ENCODE data around the gene SLC17A2.

DNA sequence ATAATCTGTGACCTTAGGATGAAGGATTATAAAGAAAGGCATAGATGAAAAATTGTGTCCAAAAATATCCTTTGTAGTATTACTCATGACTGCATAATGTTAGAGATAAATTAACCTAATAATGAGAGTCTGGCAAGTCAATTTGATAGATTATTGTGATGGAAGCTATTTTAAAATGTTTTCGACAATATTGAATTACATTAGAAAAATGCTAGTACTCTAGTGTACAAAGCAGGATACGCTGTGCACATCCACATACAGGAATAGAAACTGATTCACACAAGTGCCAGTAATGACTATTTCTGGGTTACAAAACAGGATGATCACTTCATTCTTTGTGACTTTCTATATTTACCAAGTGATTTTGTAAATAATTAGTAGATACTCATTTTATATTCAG is 3.3 kb downstream of the SLC17A2 start:
- TF ChIP-seq, protein P1, sequence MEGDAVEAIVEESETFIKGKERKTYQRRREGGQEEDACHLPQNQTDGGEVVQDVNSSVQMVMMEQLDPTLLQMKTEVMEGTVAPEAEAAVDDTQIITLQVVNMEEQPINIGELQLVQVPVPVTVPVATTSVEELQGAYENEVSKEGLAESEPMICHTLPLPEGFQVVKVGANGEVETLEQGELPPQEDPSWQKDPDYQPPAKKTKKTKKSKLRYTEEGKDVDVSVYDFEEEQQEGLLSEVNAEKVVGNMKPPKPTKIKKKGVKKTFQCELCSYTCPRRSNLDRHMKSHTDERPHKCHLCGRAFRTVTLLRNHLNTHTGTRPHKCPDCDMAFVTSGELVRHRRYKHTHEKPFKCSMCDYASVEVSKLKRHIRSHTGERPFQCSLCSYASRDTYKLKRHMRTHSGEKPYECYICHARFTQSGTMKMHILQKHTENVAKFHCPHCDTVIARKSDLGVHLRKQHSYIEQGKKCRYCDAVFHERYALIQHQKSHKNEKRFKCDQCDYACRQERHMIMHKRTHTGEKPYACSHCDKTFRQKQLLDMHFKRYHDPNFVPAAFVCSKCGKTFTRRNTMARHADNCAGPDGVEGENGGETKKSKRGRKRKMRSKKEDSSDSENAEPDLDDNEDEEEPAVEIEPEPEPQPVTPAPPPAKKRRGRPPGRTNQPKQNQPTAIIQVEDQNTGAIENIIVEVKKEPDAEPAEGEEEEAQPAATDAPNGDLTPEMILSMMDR (conservative IDR thresholded peaks at IDR 0.05; ENCODE audit: low read depth in 2 of 2), result no peak
- no peak for TF ChIP-seq POLR2AphosphoS5 (IDR thresholded peaks at IDR 0.05; ENCODE audit: low read depth)
